HEK293T (cell line): Measurements from ENCODE around the gene MAGI2.

ENCODE experiments used
- CTCF ChIA-PET: fragments of 350-600 bp; formaldehyde crosslinking; extraction: SDS; loops from one replicate; lab custom pipeline; 2021; ENCODE audit warnings: antibody characterized with exemption, inconsistent platforms; lab: Yijun Ruan, JAX
- POLR2A ChIA-PET: fragments of 350-600 bp; formaldehyde crosslinking; extraction: SDS; loops from one replicate; lab custom pipeline; 2020; ENCODE audit warnings: antibody characterized with exemption, inconsistent platforms; lab: Yijun Ruan, JAX
- DNase-seq: peaks from one replicate; pipeline ENCODE4 v3.0.0; 2012; ENCODE audit warnings: mixed read lengths; ENCODE audit errors: extremely low spot score
- ARNT ChIP-seq: fragments of 450-650 bp; IDR thresholded peaks from 2 replicates; pipeline ENCODE4 v1.6.1; 2017; ENCODE audit warnings: mild to moderate bottlenecking
- BHLHE40 ChIP-seq: fragments of 450-650 bp; IDR thresholded peaks from 2 replicates; pipeline ENCODE4 v1.6.1; 2016; ENCODE audit warnings: mild to moderate bottlenecking, moderate library complexity, borderline replicate concordance
- CTBP1 ChIP-seq: fragments of 450-650 bp; IDR thresholded peaks from 2 replicates; pipeline ENCODE4 v1.6.1; 2016; ENCODE audit warnings: borderline replicate concordance
- ELF4 ChIP-seq: fragments of 450-650 bp; IDR thresholded peaks from 2 replicates; pipeline ENCODE4 v1.6.1; 2017; ENCODE audit warnings: antibody characterized with exemption
- FOXA1 ChIP-seq: fragments of 450-650 bp; IDR thresholded peaks from 2 replicates; pipeline ENCODE4 v1.6.1; 2016; ENCODE audit warnings: mild to moderate bottlenecking
- FOXK2 ChIP-seq: fragments of 450-650 bp; IDR thresholded peaks from 2 replicates; pipeline ENCODE4 v1.6.1; 2016; ENCODE audit warnings: mild to moderate bottlenecking
- FOXM1 ChIP-seq: fragments of 450-650 bp; IDR thresholded peaks from 2 replicates; pipeline ENCODE4 v1.6.1; 2017; ENCODE audit warnings: mild to moderate bottlenecking, borderline replicate concordance
- HDGF ChIP-seq: fragments of 450-650 bp; IDR thresholded peaks from 2 replicates; pipeline ENCODE4 v1.6.1; 2017; ENCODE audit warnings: antibody characterized with exemption, borderline replicate concordance
- L3MBTL2 ChIP-seq: fragments of 450-650 bp; conservative IDR thresholded peaks from 2 replicates; pipeline ENCODE4 v1.6.1; 2016; ENCODE audit warnings: mild to moderate bottlenecking
- LEF1 ChIP-seq: fragments of 450-650 bp; IDR thresholded peaks from 2 replicates; pipeline ENCODE4 v1.6.1; 2017; ENCODE audit warnings: mild to moderate bottlenecking, borderline replicate concordance
- NFRKB ChIP-seq: fragments of 450-650 bp; IDR thresholded peaks from 2 replicates; pipeline ENCODE4 v1.6.1; 2016; ENCODE audit warnings: mild to moderate bottlenecking, moderate library complexity
- PKNOX1 ChIP-seq: fragments of 450-650 bp; IDR thresholded peaks from 2 replicates; pipeline ENCODE4 v1.6.1; 2016
- SP1 ChIP-seq: fragments of 450-650 bp; IDR thresholded peaks from 2 replicates; pipeline ENCODE4 v1.6.1; 2017
- SUZ12 ChIP-seq: fragments of 450-650 bp; IDR thresholded peaks from 2 replicates; pipeline ENCODE4 v1.6.1; 2016; ENCODE audit warnings: mild to moderate bottlenecking
- TARDBP ChIP-seq: fragments of 450-650 bp; IDR thresholded peaks from 2 replicates; pipeline ENCODE4 v1.6.1; 2016
- ZNF384 ChIP-seq: fragments of 450-650 bp; IDR thresholded peaks from 2 replicates; pipeline ENCODE4 v1.6.1; 2016

Gene MAGI2

GRCh38 chr7:78769481-78770101 is 683.9 kb downstream of the MAGI2 start:
- ChIA-PET POLR2A (no interaction called here), CTCF (no interaction called here)

GRCh38 chr7:78768859-78769258 is 684.6 kb downstream of the MAGI2 start:
- no peak for TF ChIP-seq FOXA1
- no peak for TF ChIP-seq ZNF384
- no peak for TF ChIP-seq LEF1
- TF ChIP-seq FOXM1: no peak
- TF ChIP-seq NFRKB: no peak
- TF ChIP-seq HDGF: no peak
- TF ChIP-seq CTBP1: no peak
- TF ChIP-seq TARDBP: no peak
- TF ChIP-seq FOXK2: no peak
- no peak for TF ChIP-seq ELF4
- TF ChIP-seq L3MBTL2: no peak
- DNase-seq: no peak
- ChIA-PET POLR2A (no interaction called here), CTCF (no interaction called here)

More at GRCh38 chr7:78769481-78770101, 683.9 kb downstream of the MAGI2 start:
- no peak for TF ChIP-seq L3MBTL2
- DNase-seq: no peak

GRCh38 chr7:78765943-78766729 is 687.3 kb downstream of the MAGI2 start:
- TF ChIP-seq ELF4 (no peak), NFRKB (no peak), L3MBTL2 (no peak), PKNOX1 (no peak), BHLHE40 (no peak), FOXM1 (no peak), SP1 (no peak)
- POLR2A ChIA-PET: no interaction called here
- no peak for DNase-seq
- CTCF ChIA-PET: interaction anchor here (0.7 kb wide), 1 partner anchor 682 kb away, joined by 3 read pairs; no protein-coding TSS in a partner anchor

- DNase-seq: no peak
- POLR2A ChIA-PET: no interaction called here
- CTCF ChIA-PET: no interaction called here
- TF ChIP-seq ZNF384 (no peak), CTBP1 (no peak), NFRKB (no peak), LEF1 (no peak), HDGF (no peak), FOXA1 (no peak), ARNT (no peak), L3MBTL2 (no peak), TARDBP (no peak), BHLHE40 (no peak), PKNOX1 (no peak), FOXK2 (no peak), SUZ12 (no peak), FOXM1 (no peak), ELF4 (no peak)
These were observed 688.9 kb downstream of the MAGI2 start for GRCh38 chr7:78764571-78764970.

- ChIA-PET CTCF (no interaction called here), POLR2A (no interaction called here)
- TF ChIP-seq FOXM1 (no peak), SP1 (no peak), BHLHE40 (no peak), PKNOX1 (no peak), ELF4 (no peak), TARDBP (no peak), ARNT (no peak), NFRKB (no peak), HDGF (no peak), LEF1 (no peak), ZNF384 (no peak), FOXA1 (no peak), CTBP1 (no peak), FOXK2 (no peak), SUZ12 (no peak)
- no peak for DNase-seq
These were observed 690.8 kb downstream of the MAGI2 start for GRCh38 chr7:78762625-78763024.

GRCh38 chr7:78760620-78761355 is 692.7 kb downstream of the MAGI2 start:
- ChIA-PET CTCF (no interaction called here), POLR2A (no interaction called here)
- TF ChIP-seq FOXM1: no peak
- TF ChIP-seq L3MBTL2: no peak
- TF ChIP-seq FOXA1: no peak
- no peak for DNase-seq
